Calu3 (cell line): Measurements from ENCODE around the gene ARHGEF19. TPM values are rescaled to one million over a fixed set of nuclear protein-coding genes. Genes with fewer than 3 reads are reported as not detected.

Source experiments
- BruUV-seq: library from RNA; stranded (reverse); fragments of 400-500 nt; replicated peaks from 2 replicates; lab custom pipeline; 2021; lab: Mats Ljungman, UMichigan
- CTCF ChIA-PET: fragments of 300-600 bp; sonication (Branson Sonifier 250); formaldehyde crosslinking; loops from one replicate; lab custom pipeline; 2022; ENCODE audit warnings: antibody characterized with exemption; lab: Charles Lee
- DNase-seq: peaks from one replicate; pipeline ENCODE4 v3.0.0; 2022
- H3K27ac Mint-ChIP-seq: one replicate; pipeline ENCODE4 v1.8.0; 2022; ENCODE audit warnings: mixed read lengths; ENCODE audit not compliant: unreplicated experiment
- H3K27me3 Mint-ChIP-seq: one replicate; pipeline ENCODE4 v1.8.0; 2022; ENCODE audit warnings: mixed read lengths; ENCODE audit not compliant: unreplicated experiment
- H3K36me3 Mint-ChIP-seq: one replicate; pipeline ENCODE4 v1.8.0; 2022; ENCODE audit warnings: mild to moderate bottlenecking, moderate library complexity, mixed read lengths; ENCODE audit not compliant: insufficient read depth, unreplicated experiment
- H3K4me1 Mint-ChIP-seq: one replicate; pipeline ENCODE4 v1.8.0; 2022; ENCODE audit warnings: mild to moderate bottlenecking, low read depth, mixed read lengths; ENCODE audit not compliant: unreplicated experiment
- H3K4me3 Mint-ChIP-seq: one replicate; pipeline ENCODE4 v1.8.0; 2022; ENCODE audit warnings: mild to moderate bottlenecking, low read depth, moderate library complexity, mixed read lengths; ENCODE audit not compliant: unreplicated experiment
- H3K9me3 Mint-ChIP-seq: one replicate; pipeline ENCODE4 v1.8.0; 2022; ENCODE audit warnings: low read depth, mixed read lengths; ENCODE audit not compliant: unreplicated experiment
- intact Hi-C: fragments of 100-400 bp; cut with micrococcal nuclease; formaldehyde crosslinking; loops from one replicate; pipeline ENCODE4 v1.10.0; 2022; ENCODE audit not compliant: unreplicated experiment
- total RNA-seq: library from RNA; stranded (reverse); gene quantifications from 2 replicates; pipeline ENCODE4 v1.2.3, GENCODE V29; 2022
- TF ChIP-seq, protein P1 (sequence below): fragments of 200-600 bp; IDR thresholded peaks from one replicate; pipeline ENCODE4 v1.8.0; 2022; ENCODE audit warnings: antibody characterized with exemption; ENCODE audit not compliant: unreplicated experiment

Gene ARHGEF19
- total RNA-seq, 1 experiment from 2014 or later = 17.2 TPM

DNA sequence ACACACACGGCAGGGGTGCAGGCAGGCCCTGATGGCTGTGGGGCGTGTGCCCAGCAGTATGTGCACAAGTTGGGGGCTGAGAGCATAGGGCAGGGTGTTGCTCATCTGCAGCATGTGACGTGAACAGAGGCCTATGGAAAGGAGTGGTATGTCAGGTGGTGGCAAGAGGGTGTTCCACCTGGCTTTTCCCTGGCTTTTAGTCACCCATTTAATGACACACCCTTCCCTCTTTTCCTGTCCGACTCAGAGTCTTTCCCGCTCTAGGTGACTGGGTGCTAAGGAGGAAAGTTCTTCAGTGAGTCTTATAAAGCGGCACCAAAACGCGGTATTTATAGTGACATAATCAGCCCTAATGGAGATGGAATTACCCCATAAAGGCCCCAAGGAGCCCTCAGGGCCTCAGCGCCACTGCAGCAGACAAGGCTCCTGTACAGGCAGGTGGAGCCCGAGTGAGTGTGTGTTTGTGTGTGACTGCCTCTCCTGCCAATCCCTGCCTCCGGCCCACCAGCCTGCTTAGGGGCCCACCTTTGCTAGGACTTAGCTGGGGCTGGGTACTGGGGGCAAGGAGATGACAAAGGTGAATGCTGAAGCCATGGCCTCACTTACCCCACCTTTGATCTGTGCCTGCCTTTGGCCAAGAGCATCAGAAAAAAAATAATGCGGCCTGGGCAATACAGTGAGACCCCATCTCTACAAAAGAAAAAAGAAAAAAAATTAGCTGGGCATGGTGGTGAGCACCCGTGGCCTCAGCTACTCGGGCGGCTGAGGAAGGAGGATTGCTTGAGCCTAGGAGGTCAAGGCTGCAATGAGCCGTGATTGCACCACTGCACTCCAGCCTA lies 53.2 kb downstream of the ARHGEF19 start:
- peak; percentile 42 for DNase-seq
- H3K4me1 Mint-ChIP-seq = peaks cover 49% of the 10 kb centered on the region
- CTCF ChIA-PET = no interaction called here
- no peak overlapping the region for H3K4me3 Mint-ChIP-seq
- no peaks in the 10 kb centered on the region for H3K9me3 Mint-ChIP-seq
- H3K27me3 Mint-ChIP-seq = no peaks in the 10 kb centered on the region
- intact Hi-C loops = no loop called here
- TF ChIP-seq, protein P1, sequence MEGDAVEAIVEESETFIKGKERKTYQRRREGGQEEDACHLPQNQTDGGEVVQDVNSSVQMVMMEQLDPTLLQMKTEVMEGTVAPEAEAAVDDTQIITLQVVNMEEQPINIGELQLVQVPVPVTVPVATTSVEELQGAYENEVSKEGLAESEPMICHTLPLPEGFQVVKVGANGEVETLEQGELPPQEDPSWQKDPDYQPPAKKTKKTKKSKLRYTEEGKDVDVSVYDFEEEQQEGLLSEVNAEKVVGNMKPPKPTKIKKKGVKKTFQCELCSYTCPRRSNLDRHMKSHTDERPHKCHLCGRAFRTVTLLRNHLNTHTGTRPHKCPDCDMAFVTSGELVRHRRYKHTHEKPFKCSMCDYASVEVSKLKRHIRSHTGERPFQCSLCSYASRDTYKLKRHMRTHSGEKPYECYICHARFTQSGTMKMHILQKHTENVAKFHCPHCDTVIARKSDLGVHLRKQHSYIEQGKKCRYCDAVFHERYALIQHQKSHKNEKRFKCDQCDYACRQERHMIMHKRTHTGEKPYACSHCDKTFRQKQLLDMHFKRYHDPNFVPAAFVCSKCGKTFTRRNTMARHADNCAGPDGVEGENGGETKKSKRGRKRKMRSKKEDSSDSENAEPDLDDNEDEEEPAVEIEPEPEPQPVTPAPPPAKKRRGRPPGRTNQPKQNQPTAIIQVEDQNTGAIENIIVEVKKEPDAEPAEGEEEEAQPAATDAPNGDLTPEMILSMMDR = no peak
- peaks cover 45% of the 10 kb centered on the region for H3K36me3 Mint-ChIP-seq
- BruUV-seq = no TSS peak
- peak overlapping the region; percentile 34 for H3K27ac Mint-ChIP-seq

DNA sequence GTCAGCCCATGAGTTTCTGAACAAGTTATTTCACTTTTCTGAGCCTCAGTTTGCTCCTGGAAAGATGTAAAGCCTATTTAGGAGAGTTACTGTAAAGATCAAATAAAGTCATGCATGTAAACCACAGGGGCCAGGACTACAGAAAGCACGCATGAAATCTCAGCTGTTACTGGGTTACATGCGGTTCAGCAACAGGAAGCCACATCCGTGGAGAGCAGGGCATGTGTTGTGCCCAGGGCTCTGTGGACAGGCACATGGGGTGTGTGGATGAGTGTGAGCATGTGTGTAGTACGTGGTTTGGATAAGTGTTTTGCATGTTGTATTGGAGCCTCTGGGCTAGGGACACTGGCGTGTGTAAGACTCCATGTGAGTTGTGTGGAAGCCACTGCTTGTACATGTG lies 54.4 kb downstream of the ARHGEF19 start:
- intact Hi-C loops = no loop called here
- H3K4me3 Mint-ChIP-seq = peak overlapping the region; percentile 84
- CTCF ChIA-PET = no interaction called here
- DNase-seq = no peak
- H3K27ac Mint-ChIP-seq = peak overlapping the region; percentile 96
- TF ChIP-seq, protein P1 = no peak
- H3K27me3 Mint-ChIP-seq = no peaks in the 10 kb centered on the region
- peaks cover 43% of the 10 kb centered on the region for H3K4me1 Mint-ChIP-seq
- BruUV-seq = no TSS peak
- H3K9me3 Mint-ChIP-seq = no peaks in the 10 kb centered on the region
- peaks cover 50% of the 10 kb centered on the region for H3K36me3 Mint-ChIP-seq

DNA sequence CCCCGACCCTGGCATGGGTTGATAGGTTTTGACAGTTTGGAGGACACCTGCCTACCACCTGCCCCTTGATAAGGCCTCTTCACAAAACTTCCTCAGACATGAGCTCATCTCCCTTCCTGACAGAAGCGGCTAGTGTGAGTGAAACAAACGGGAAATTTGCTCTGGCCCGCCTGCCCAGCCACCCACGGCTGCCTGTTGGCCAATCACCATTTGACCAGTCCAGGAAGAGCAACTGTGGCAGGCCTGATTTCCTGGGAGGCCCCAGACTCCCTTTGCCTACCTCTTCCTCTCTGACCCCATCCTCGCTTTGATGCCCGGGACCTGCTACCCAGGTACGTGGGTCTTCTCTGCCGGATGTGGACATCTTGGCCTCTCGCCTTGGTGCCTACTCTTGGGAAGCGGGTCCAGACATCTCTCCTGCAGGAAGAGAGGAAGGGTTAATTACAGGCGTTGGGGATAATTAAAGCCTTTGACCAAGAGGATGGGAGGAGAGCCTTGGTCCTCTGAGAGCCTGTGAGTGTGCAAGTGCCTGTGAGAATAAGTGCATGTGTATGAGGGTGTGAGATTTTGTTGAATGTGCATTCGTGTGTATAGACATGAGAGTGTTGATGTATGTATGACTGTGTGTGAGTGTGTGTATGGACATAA lies 55.5 kb downstream of the ARHGEF19 start:
- Mint-ChIP-seq H3K9me3 (no peaks in the 10 kb centered on the region), H3K36me3 (peaks cover 61% of the 10 kb centered on the region), H3K4me3 (peak overlapping the region; percentile 84), H3K4me1 (peaks cover 39% of the 10 kb centered on the region), H3K27me3 (no peaks in the 10 kb centered on the region), H3K27ac (peak overlapping the region; percentile 96)
- TF ChIP-seq, protein P1 = no peak
- peak; percentile 43 for DNase-seq
- CTCF ChIA-PET = interaction anchor here (0.6 to 1.5 kb wide), 5 partner anchors 8 to 187 kb away, joined by 4 to 8 read pairs (median 5); no protein-coding TSS in a partner anchor
- BruUV-seq = no TSS peak
- intact Hi-C loops = no loop called here

DNA sequence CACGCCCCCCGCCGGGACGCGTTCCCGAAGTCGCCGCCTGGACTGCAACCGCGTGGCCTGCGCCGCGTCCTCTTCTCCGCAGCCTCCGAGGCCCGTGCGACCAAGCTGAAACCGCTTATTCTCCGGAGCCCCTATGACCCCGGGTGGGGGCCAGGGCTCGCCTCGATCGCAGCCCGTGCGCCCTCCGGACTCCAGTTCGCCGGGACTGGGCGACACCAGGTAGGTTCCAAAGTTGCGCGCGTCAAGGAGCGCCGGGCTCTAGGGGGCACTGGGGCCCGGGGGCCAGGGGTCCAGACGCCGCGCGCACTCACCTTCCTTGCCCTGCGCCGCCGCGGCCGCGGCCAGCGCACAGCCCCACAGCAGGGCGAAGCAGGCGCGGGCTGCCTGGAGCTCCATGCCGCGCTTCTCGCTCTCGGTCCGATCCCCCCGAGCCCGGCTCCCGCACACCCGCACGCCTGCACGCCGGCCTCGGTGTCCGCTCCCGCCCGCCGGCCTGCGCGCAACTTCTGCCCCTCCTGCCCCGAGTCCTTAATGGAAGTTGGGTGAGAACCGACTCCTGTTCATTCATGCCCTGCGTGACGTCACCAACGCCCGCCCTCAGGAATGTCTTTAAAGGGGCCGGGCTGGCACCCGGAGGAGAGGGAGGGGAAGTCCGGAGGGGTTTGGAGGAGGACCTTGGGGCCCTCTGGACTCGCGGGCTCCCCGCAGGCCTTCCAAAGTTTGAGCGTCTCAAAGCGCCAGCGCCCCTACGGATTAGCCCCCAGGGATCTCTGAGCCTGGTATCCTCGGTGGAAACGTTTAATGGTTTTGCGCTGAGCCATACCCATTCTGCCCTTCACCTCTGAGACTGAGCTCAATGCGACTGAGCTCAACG lies 56.7 kb downstream of the ARHGEF19 start, which contains the start of gene EPHA2:
EPHA2 (minus strand) TSS at position 533 of the 874 bp plus-strand sequence; CDS start at position 396, 137 bp downstream.
- peaks cover 33% of the 10 kb centered on the region for H3K4me1 Mint-ChIP-seq
- H3K36me3 Mint-ChIP-seq = peaks cover 73% of the 10 kb centered on the region
- no TSS peak for BruUV-seq
- no peaks in the 10 kb centered on the region for H3K9me3 Mint-ChIP-seq
- peak within 1 kb of the TSS; percentile 84 for H3K4me3 Mint-ChIP-seq
- intact Hi-C loops = loop anchor here (2.0 kb wide), 1 partner anchor 17 kb away; no protein-coding TSS in a partner anchor
- peak within 1 kb of the TSS; percentile 96 for H3K27ac Mint-ChIP-seq
- TF ChIP-seq, protein P1 = no peak
- no peaks in the 10 kb centered on the region for H3K27me3 Mint-ChIP-seq
- CTCF ChIA-PET = interaction anchor here (0.6 to 1.5 kb wide), 8 partner anchors 9 to 77 kb away, joined by 3 to 8 read pairs (median 4); no protein-coding TSS in a partner anchor
- DNase-seq = peak; percentile 90
